Measurements from ENCODE around the gene HHATL. TPM values are rescaled to one million over a fixed set of nuclear protein-coding genes. Genes with fewer than 3 reads are reported as not detected.

HHATL gene
- polyA plus RNA-seq, 1 experiment, result not detected

GRCh38 chr3:42682301-42683070 is 20.1 kb downstream of the HHATL start:
- Histone ChIP-seq H3K27ac (ENCODE audit: low read depth, low read length) (no peak overlapping the region), H3K9me3 (ENCODE audit: control insufficient read depth, insufficient read depth, low read length) (peaks cover 12% of the 10 kb centered on the region; the same call in 1 of the 2 replicates), H3K4me3 (ENCODE audit: low read depth, low read length) (no peak overlapping the region), H3K27me3 (ENCODE audit: control insufficient read depth, insufficient read depth, low read length) (peaks cover 15% of the 10 kb centered on the region)
- CTCF ChIA-PET, result no interaction called here
- TF ChIP-seq, protein P1, sequence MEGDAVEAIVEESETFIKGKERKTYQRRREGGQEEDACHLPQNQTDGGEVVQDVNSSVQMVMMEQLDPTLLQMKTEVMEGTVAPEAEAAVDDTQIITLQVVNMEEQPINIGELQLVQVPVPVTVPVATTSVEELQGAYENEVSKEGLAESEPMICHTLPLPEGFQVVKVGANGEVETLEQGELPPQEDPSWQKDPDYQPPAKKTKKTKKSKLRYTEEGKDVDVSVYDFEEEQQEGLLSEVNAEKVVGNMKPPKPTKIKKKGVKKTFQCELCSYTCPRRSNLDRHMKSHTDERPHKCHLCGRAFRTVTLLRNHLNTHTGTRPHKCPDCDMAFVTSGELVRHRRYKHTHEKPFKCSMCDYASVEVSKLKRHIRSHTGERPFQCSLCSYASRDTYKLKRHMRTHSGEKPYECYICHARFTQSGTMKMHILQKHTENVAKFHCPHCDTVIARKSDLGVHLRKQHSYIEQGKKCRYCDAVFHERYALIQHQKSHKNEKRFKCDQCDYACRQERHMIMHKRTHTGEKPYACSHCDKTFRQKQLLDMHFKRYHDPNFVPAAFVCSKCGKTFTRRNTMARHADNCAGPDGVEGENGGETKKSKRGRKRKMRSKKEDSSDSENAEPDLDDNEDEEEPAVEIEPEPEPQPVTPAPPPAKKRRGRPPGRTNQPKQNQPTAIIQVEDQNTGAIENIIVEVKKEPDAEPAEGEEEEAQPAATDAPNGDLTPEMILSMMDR (IDR thresholded peaks at IDR 0.05; ENCODE audit: low read depth, low read length), result no peak
- POLR2A ChIA-PET, result no interaction called here
- DNase-seq (ENCODE audit: low read depth, low spot score), result no peak

DNA sequence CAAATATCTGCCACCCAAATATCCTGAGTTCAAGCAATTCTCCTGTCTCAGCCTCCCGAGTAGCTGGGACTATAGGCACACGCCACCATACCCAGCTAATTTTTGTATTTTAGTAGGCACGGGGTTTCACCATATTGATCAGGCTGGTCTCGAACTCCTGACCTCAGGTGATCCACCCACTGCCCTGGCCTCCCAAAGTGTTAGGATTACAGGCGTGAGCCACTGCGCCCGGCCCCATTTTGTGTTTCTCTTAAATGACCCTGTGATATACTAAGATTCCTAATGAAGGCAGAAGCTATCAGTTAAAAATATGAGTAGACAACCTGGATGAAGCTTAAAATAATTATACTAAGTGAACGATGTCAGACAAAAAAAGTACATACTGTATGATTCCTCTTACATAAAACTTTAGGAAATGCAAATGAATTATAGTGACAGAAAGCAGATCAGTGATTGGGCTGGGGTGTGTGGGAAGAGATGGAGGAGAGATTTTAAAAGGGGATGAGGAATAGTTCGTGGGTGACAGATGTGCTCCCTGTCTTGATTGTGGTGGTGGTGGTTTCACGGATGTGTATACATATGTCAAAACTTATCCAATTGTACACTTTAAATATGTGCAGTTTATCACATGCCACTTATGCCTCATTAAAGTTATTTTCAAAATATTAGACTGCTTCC is 21.1 kb downstream of the HHATL start:
- H3K27ac ChIP-seq (ENCODE audit: low read depth, low read length), result no peak overlapping the region
- peaks cover 11% of the 10 kb centered on the region for H3K27me3 ChIP-seq (ENCODE audit: control insufficient read depth, insufficient read depth, low read length)
- TF ChIP-seq, protein P1 (IDR thresholded peaks at IDR 0.05; ENCODE audit: low read depth, low read length), result no peak
- DNase-seq (ENCODE audit: low read depth, low spot score), result no peak
- ChIA-PET POLR2A (no interaction called here), CTCF (interaction anchor here (0.5 kb wide), 1 partner anchor 127 kb away, joined by 4 read pairs; no protein-coding TSS in a partner anchor)
- no peak overlapping the region for H3K4me3 ChIP-seq (ENCODE audit: low read depth, low read length)
- peaks cover 11% of the 10 kb centered on the region; the same call in 1 of the 2 replicates for H3K9me3 ChIP-seq (ENCODE audit: control insufficient read depth, insufficient read depth, low read length)

- CTCF ChIA-PET, result no interaction called here
- Histone ChIP-seq H3K4me3 (ENCODE audit: low read depth, low read length) (no peak overlapping the region), H3K27ac (ENCODE audit: low read depth, low read length) (no peak overlapping the region), H3K27me3 (ENCODE audit: control insufficient read depth, insufficient read depth, low read length) (peaks cover 6% of the 10 kb centered on the region), H3K9me3 (ENCODE audit: control insufficient read depth, insufficient read depth, low read length) (peaks cover 8% of the 10 kb centered on the region)
- POLR2A ChIA-PET, result interaction anchor here (0.7 kb wide), 1 partner anchor 80 kb away, joined by 4 read pairs; the partner anchor contains the start of gene NKTR
- DNase-seq (ENCODE audit: low read depth, low spot score), result no peak
- TF ChIP-seq, protein P1 (IDR thresholded peaks at IDR 0.05; ENCODE audit: low read depth, low read length), result no peak
Measured at GRCh38 chr3:42680806-42681205, 21.8 kb downstream of the HHATL start.

GRCh38 chr3:42680271-42680670 is 22.3 kb downstream of the HHATL start:
- no peak for DNase-seq (ENCODE audit: low read depth, low spot score)
- peaks cover 1% of the 10 kb centered on the region for H3K27me3 ChIP-seq (ENCODE audit: control insufficient read depth, insufficient read depth, low read length)
- H3K4me3 ChIP-seq (ENCODE audit: low read depth, low read length), result no peak overlapping the region
- H3K27ac ChIP-seq (ENCODE audit: low read depth, low read length), result no peak overlapping the region
- H3K9me3 ChIP-seq (ENCODE audit: control insufficient read depth, insufficient read depth, low read length), result peaks cover 4% of the 10 kb centered on the region
- TF ChIP-seq, protein P1 (IDR thresholded peaks at IDR 0.05; ENCODE audit: low read depth, low read length), result no peak
- POLR2A ChIA-PET, result no interaction called here
- CTCF ChIA-PET, result no interaction called here

- Histone ChIP-seq H3K9me3 (ENCODE audit: control insufficient read depth, insufficient read depth, low read length) (peaks cover 4% of the 10 kb centered on the region; the same call in 1 of the 2 replicates), H3K27me3 (ENCODE audit: control insufficient read depth, insufficient read depth, low read length) (no peaks in the 10 kb centered on the region), H3K27ac (ENCODE audit: low read depth, low read length) (no peak overlapping the region), H3K4me3 (ENCODE audit: low read depth, low read length) (no peak overlapping the region)
- POLR2A ChIA-PET, result no interaction called here
- TF ChIP-seq, protein P1 (IDR thresholded peaks at IDR 0.05; ENCODE audit: low read depth, low read length), result no peak
- CTCF ChIA-PET, result no interaction called here
- no peak for DNase-seq (ENCODE audit: low read depth, low spot score)
Measured at GRCh38 chr3:42678447-42678846, 24.2 kb downstream of the HHATL start.

Data from AG04450 (cell line).